A204.1 (cell line): ENCODE results near the gene ATP8A1.

Experiments
- FAIRE-seq: peaks from 2 replicates; lab custom pipeline; 2012; peaks lifted over from hg19 to GRCh38; lab: Jason Lieb, UNC

ATP8A1 gene

DNA sequence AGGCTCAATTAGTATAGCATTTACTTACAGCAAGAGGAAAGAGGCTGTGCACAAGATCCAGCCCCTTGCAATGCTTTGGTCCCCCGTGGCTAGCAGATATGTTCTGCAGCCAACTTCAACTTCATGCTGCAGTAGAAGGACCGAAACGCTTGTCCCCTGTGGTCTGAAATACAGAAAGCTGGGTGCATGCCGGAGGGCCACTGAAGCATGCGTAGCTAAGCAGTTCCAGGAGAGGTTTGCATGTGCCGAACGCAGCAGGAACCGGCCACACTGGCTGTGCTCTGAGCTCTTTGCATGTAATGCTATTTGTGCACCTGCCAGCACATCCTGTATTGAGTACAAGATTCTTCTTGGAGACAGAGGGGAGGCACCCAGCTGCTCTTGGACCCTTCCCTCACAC, 295.4 kb downstream of the ATP8A1 start:
- FAIRE-seq, result no peak

DNA sequence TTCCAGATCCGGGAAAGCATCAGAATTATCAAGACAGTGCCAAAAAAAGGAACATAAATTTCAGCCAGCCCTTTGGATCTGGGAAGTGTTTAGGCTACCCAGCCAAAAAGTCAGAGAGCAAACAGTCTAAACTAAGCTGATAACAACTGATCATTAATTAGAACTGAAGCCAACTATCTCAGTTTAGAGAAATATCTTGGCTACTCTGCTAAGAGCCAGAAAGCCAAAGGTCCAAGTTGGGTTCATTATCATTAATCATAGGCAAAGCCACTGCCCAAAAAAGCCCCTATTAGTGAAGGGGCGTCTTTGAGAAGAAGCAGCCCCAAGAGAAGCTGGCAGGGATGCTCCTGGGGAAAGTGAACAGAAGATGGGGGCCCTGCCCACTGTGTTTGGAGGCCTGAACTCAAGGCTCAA, 296.6 kb downstream of the ATP8A1 start:
- FAIRE-seq, result no peak

DNA sequence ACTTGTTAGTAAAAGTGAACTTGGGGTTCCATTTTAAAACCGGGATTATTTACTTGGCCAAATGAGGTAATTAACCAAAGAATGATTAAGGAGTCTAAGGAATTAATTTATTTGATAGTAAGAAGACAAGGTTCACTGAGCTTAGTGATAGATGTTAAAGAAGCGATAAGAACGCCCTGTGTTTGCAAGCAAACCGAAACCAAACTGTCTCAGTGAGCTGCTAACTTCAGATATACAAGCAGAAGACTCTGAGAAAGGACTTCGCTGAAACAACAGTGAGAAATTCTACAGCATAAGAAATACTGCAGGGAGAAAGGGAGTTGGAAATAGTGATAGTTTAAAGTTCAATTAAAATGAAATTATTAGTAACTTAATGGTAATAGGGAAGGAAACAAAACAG, 297.2 kb downstream of the ATP8A1 start:
- no peak for FAIRE-seq
